CD4-positive, alpha-beta T cell treated with Interleukin-17A for 4 hours (primary cell): ENCODE measurements around the gene FNDC1.

Experiments used
- DNase-seq: peaks from one replicate; pipeline ENCODE4 v3.0.0-alpha.2; 2020; ENCODE audit warnings: mixed read lengths

Gene FNDC1

DNA sequence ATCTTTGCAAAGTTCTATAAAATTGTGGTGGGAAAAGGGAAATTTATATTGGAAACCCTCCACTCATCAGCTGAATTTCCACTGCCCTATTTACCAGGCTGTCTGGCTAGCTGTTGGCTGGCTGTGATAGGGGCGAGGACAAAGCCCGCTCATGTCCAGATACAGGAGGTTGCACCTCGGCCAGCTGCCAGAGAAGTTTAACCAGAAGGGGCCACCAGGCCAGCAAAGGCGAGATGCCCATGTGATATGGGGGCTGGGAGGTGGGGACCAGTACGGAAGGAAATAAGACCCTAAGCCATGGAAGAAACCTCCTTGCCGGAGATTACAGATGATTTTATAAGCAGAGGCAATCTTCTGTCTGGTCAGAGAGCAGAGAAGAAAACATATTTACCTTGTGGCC, 143.8 kb downstream of the FNDC1 start:
- DNase-seq, result no peak

DNA sequence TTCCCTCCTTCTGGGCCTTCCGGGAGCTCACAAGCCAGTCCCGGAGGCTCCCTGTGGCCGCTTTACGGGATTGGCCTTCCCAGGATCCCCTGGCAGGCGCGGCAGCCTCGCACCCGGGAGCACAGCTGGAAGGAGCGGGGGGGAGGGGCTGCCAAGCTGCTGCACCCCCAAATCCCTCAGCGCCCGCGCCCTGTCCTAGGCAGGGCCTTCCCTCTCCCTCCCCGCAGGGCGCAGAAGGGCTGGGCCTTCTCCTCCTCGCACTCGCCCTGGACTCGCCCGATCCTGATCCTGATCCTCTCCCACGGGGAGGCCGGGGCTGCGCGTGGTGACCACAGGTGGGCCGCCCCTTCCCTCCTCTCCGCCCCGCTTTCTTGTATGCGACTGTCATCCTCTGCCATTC, 146.4 kb downstream of the FNDC1 start:
- DNase-seq, result no peak

DNA sequence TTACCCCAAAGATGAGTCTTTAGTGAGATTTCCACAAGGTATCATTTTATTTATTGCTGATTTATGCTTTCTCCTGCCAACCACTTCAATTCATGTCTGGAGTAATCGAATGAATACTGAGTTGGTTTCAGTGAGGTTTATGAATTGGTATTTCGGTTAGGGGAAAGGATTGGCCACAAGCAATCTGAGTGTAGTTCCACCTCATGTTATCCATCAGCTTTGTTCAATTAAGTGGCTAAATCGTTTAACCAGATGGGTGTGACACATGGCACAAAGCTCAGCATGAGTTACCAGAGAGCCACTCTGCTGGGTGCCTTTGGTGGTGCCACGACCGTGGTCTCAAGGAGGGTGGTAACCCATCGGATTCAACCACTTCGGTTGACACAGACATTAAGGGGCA, 148.2 kb downstream of the FNDC1 start:
- DNase-seq, result no peak

DNA sequence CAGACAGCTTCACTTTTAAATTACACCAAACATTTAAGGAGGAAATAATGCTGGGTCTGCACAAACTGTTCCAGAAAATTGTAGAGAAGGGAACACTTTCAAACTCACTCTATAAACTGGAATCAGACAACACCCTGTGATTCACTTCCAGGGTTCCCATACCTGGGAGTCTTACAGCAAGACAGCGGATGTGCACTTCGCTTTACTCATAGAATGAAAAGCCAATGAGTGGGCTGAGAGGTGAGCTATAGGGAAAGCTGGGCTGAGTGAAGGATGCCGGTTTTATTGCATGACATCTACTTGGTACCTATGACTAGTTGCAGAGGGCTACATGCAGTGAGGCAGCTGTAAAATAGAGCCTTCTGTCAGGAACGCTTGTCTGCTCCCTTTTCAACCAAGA, 152.1 kb downstream of the FNDC1 start:
- no peak for DNase-seq
